NCI-H460 (cell line): Measurements from ENCODE around the gene PLXDC2. TPM values are rescaled to one million over a fixed set of nuclear protein-coding genes. Genes with fewer than 3 reads are reported as not detected.

Experiments used
- DNase-seq: peaks from one replicate; pipeline ENCODE4 v3.0.0-alpha.2; 2016; ENCODE audit warnings: low read depth; ENCODE audit errors: extremely low read depth
- total RNA-seq: library from RNA; depleted of rRNA; stranded (reverse); fragments of >200 nt; shearing (Covaris generic); gene quantifications from 2 replicates; pipeline ENCODE4 v1.2.3, GENCODE V29; 2014

PLXDC2 gene
- total RNA-seq, 1 experiment from 2014 or later: 0.07 TPM

- DNase-seq: no peak
Measured at GRCh38 chr10:20237586-20237985, 421.4 kb downstream of the PLXDC2 start.

GRCh38 chr10:20240643-20241042 is 424.4 kb downstream of the PLXDC2 start:
- DNase-seq: no peak

- no peak for DNase-seq
Measured at GRCh38 chr10:20247454-20247853, 431.2 kb downstream of the PLXDC2 start.

DNA sequence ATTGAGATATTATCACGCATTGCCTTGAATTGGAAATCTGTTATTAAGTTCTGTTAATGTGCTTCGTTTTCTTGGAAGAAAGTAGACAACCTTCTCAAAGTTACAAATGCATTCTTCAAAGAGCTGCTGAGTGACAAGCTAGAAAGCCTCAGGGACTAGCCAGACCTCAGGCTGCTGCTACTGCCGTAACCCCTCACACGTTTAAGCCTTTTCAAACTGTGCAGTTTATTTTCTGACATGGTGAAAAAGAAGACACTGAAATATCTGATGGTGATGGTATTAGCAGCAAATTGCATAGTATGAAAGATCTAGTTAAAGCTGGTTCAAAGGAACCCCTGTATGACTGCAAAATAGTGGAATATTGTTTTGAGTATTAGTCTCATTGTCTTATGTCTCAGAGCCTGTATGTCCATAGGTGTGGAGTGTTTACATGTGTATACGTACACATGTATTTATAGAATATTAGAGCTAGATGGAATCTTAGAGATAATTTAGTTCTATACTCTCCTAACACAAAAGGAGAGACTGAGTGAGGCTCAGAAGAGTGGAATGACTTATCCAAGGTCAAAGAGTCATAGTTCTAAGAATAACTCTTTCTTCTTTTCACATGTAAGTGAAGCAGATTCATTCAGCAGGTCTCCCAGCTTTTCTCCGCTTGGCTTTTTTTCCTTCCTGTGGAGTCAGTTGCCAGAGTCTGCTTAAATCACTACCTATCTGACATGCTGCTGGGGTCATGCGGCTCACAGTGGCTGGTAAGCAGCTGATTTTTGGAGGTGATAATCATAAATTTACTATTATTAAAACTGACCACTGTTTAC is 431.9 kb downstream of the PLXDC2 start:
- DNase-seq: no peak

DNA sequence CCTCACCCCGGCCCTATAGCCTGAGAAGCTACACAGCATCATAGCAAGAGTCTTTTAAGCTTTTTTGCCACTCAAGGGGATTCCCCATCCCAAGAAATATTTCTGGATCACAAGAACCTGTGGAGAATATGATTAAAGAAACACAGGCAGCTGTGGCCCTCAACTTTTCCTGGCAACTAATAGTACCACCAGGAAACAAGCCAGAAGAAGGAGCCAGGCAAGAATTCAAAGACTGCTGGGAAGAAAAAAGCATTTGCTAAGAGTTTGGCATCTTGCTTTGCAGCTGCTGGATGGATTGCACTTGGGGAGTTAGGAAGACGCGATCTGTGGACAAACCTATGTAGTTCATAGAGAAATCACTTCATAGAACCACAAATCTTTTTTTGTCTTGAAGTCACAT is 437.8 kb downstream of the PLXDC2 start:
- DNase-seq: no peak

DNA sequence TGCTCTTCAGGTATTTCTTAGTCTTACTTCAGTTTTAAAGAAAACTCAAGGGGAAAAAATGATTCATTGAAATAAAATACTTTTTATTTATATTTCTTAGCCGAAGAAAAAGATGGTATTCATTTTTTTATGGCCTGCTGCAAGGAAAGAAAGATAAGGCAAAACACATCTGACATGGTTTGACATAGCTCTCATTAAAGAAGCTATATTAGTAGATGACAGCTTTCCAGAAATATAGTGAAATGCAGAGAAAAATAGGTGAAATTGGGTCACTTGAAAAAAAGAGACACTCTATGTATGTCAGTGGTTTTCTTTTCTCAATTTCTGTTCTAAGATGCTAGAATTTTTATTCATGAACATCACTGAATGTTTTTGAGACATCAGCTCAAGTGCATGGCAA is 438.3 kb downstream of the PLXDC2 start:
- DNase-seq: no peak

DNA sequence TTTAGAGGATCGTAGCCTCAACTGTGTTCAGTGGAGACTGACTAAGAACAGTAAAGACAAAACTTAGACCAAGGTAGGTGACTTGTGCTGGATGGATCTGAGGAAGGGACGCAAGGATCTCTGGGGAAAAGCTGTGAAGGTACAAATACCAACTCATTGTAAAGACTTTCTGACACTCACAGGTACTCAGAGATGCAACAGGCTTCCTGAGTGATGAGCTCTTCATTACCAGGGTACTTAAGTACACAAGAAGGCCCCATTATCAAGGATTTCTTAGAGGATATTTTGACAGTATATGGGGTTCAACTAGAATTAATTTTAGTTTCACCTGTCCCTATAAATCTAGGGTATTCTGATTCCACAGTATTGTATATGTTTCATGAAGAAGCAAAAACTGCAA is 440.7 kb downstream of the PLXDC2 start:
- DNase-seq: no peak

GRCh38 chr10:20257422-20257821 is 441.2 kb downstream of the PLXDC2 start:
- no peak for DNase-seq

DNA sequence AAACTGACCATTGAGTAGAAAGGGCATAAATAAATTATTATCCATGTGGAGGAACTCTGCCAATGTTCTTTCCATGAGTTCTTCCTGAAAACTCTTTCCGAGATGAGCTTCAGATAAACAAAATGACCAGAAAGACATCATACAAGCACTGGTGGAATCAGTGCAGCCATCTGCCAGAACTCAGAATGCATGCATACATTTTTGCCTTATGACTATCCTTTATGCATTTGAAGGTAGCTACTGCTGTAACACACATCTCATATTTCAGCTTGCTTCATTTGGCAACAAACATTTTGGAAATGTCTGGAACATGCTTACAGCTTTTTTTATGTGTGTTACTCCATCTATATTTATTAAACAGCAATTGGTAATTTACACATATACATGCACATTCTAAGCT is 448.9 kb downstream of the PLXDC2 start:
- no peak for DNase-seq

DNA sequence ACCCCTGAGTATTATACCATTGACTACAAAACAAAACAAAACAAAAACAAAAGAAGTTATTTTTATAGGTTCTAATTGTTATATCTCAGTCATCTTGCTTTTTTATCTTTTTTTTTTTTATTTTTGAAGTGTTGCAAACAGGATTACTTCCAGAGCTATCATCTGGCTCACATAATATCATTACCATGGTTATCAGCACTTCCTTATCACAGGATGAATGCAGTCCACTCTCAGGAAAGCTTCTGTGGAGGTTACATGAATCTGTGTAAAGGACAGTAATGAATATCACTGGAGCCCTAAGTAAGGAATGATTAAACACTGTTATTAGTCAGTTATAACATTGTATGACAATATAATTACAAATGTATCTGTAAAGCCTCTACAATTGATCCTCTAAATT is 451.5 kb downstream of the PLXDC2 start:
- DNase-seq: no peak

GRCh38 chr10:20271490-20271889 is 455.3 kb downstream of the PLXDC2 start:
- no peak for DNase-seq

DNA sequence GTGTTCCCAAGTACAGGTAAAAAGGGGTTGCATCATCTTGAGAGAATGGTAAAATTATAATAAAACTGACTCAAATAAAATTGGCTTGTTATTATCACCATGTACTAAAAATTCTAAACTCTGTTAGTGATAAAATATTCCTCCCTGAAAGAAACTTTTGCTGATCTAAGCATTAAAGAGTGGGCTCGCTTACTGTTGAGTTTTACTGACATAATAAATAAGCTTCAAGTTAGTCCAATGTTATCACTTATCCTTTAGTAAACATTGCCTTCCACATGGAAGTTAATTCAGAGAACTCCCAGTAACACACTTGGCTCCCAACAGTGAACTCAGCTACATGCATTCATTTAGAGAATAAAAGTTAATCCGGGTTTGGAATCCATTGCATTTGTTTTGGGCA is 456.4 kb downstream of the PLXDC2 start:
- no peak for DNase-seq

- DNase-seq: no peak
Measured at GRCh38 chr10:20274571-20274970, 458.3 kb downstream of the PLXDC2 start.

DNA sequence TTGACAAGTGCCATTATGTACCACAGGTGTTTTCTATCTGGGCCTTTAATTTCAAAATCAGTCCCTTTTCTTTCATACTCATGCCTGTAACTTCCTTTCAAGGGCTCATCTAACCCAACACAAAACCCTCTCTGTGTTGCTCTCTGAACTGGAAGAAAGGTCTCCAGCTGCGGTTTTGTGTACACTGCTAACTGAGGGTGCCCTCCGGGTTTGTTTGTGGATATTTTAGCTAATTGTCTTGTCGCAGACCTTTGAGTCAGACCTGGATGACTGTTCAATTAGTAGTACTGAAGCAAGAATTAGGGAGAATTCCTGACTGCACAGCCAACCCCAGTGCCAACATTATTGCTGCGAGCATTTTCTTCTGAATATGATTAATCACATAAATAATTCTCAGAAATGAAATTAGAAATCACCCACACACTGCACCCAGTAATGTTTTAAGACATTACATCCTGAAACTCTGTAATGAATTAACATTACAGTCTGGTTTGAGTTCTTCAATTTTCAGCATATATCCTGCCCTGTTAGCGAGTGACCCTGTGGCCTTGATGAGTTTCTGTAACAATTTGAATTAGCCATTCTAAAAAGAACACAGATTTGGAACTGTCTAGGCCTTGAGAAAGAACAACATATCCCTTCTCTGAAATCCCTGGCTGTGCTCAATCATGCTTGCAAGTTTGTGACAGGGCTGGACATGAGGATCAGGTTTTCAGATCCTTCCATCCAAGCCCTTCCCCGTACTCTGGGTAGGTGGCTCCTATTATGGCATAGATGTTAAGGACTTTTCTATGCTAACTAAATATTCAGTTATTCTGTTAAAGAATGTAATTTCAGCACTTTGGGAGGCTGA is 460.1 kb downstream of the PLXDC2 start:
- no peak for DNase-seq

DNA sequence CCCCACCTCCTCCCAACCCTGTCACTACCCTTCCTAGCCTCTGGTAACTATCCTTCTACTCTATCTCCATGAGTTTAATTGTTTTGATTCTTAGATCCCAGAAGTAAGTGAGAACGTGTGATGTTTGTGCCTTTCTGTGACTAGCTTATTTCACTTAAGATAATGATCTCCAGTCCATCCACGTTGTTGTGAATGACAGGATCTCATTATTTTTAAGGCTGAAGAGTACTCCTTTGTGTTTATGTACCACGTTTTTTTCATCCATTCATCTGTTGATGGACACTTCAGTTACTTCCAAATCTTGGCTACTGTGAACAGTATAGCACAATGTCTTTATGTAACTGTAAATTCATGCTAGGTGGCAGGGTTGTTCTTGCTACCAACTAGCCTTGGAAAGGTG is 461.6 kb downstream of the PLXDC2 start:
- no peak for DNase-seq

DNA sequence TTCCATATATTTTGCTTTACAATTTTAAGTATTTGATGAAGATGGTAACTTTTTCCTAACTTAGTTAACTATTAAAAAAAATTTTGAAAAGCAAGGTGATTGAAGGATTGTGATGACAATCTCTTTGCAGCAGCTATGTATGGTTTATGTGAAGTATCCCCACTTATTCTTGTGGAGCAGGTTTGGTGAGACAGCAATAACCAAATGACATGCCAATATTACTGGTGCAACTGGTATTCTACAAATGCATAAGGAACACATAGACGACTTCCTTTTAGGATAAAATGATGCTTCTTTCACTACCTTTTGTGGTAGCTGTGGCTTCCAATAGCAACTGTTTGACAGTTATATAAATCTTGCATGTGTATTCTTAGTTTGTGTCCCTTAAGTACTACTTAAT is 465.3 kb downstream of the PLXDC2 start:
- no peak for DNase-seq

GRCh38 chr10:20287586-20287985 is 471.4 kb downstream of the PLXDC2 start:
- DNase-seq: no peak

- DNase-seq: no peak
Measured at GRCh38 chr10:20288060-20288459, 471.8 kb downstream of the PLXDC2 start.

DNA sequence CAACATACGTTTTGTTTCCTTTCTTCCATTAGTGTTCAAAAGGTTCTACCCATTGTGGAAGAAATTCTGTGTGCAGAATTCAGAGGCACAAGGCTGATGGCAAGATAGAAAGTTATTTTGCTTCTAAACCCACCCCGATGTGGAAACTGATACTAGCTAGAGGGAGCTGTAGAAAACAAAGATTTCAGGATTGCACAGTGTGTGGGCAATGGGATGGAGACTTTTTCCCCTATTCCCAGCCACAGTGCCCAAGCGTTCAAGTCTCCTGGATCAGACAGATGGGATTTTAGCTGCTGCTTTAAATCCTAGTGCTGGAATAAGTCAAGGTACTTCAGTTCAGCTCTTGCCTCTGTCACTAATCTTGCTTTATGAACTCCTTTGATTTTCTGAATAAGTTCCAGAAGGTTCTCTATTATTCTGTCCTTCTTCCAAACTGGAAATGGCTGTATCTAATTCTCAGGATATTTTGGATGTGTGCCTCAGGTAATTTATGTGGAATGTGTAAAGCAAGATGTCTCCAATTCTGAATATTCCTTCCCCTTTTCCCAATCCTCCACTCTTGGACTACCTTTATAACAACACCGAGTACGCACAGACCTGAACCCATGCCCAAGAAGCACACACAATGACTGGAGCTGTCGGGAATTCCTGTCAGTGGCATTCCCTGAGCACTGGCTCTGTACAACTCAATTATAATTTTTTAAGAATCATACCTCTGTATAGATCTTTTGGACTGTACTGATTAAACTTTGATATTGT is 473.0 kb downstream of the PLXDC2 start:
- no peak for DNase-seq

DNA sequence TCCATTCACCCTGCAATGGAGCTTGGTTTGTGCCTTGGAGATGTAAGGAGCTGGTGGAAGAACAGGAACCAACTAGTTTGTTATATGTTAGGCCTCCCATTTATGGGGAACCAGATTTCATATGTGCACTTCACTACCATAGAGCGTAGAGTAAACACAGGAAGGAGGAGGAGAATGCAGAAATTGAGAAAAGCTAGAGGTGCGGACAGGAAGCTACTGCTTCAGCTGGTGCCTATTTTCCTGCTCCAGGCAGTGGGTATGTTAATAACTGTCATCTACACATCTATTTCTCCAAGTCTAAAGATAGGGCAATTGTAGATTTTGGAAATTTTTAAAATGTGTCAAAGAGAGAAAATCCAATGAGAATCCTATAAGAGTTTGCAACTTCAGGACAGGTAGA is 482.2 kb downstream of the PLXDC2 start:
- no peak for DNase-seq

DNA sequence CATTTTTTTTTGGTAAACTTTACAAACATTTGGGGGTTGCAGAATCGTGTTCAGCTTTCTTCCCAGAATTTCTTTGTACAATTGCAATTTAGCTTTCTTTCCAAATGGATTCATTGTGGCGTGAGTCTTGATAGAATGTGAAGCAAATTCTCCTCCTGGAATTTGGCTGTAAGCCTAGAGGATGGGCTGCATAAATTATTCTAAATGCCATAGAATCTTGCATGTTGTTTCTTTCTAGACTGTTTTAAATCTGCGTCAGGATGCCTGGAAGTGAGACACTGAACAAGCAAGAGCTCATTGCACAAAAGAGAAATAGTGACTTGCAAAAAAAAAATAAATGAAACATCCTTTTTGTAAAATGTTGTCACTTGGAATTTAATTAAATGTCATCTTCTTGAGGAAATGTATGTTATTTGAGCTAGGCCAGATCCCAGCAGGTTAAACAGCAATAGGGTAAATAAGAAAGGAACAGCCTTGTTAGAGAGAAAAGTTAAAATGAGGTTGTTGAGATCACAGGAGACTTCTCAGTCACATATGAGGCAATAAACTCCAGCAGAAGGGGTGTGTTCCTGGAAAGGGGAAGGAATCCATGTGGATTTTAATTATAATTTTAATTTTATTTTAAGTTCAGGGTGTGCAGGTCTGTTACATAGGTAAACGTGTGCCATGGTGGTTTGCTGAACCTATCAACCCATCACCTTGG is 483.0 kb downstream of the PLXDC2 start:
- no peak for DNase-seq
